ENCODE data around the gene MZT1. TPM values are rescaled to one million over a fixed set of nuclear protein-coding genes. Genes with fewer than 3 reads are reported as not detected.

MZT1 gene
- 40.6 TPM for polyA plus RNA-seq (2013, experiment 1 of 2)
- 52.6 TPM for polyA plus RNA-seq (2013, experiment 2 of 2)

- H3K36me3 ChIP-seq (ENCODE audit: control insufficient read depth, insufficient read depth, low read length), result peaks cover 48% of the 10 kb centered on the region
- no peaks in the 10 kb centered on the region for H3K9me3 ChIP-seq (ENCODE audit: control insufficient read depth, low read length)
- no peaks in the 10 kb centered on the region for H3K4me1 ChIP-seq (ENCODE audit: control insufficient read depth, insufficient read depth, low read length, poor library complexity, severe bottlenecking)
- H3K4me3 ChIP-seq (ENCODE audit: extremely low read depth, insufficient read depth, low read length, poor library complexity, severe bottlenecking), result peak within 1 kb of the TSS; percentile 87
- H3K27ac ChIP-seq (ENCODE audit: low read depth, low read length, severe bottlenecking), result peak within 1 kb of the TSS; percentile 78
- WGBS, 2 experiments (ENCODE audit: insufficient coverage in 2 of 2), result 0% methylated on average over 47 to 64 of the region's 71 CpGs
Observed at GRCh38 chr13:72727417-72728289, at the start of gene MZT1, which contains the start of gene BORA. TSS of gene MZT1 (minus strand) at chr13:72727629. CDS start at chr13:72727602, 27 bp downstream. TSS of gene BORA (plus strand) at chr13:72727923. CDS start at chr13:72728941, 1,018 bp downstream.

GRCh38 chr13:72774019-72774418 lies 46.6 kb upstream of the MZT1 start:
- no CpG with 5 or more reads among the region's 2 CpGs for WGBS, 2 experiments (ENCODE audit: insufficient coverage in 2 of 2)
- Histone ChIP-seq H3K4me3 (ENCODE audit: extremely low read depth, insufficient read depth, low read length, poor library complexity, severe bottlenecking) (no peak overlapping the region), H3K27ac (ENCODE audit: low read depth, low read length, severe bottlenecking) (no peak overlapping the region), H3K36me3 (ENCODE audit: control insufficient read depth, insufficient read depth, low read length) (peaks cover 72% of the 10 kb centered on the region), H3K4me1 (ENCODE audit: control insufficient read depth, insufficient read depth, low read length, poor library complexity, severe bottlenecking) (peaks cover 2% of the 10 kb centered on the region), H3K9me3 (ENCODE audit: control insufficient read depth, low read length) (no peaks in the 10 kb centered on the region)

- Histone ChIP-seq H3K9me3 (ENCODE audit: control insufficient read depth, low read length) (no peaks in the 10 kb centered on the region), H3K36me3 (ENCODE audit: control insufficient read depth, insufficient read depth, low read length) (peaks cover 79% of the 10 kb centered on the region), H3K4me3 (ENCODE audit: extremely low read depth, insufficient read depth, low read length, poor library complexity, severe bottlenecking) (no peak overlapping the region), H3K27ac (ENCODE audit: low read depth, low read length, severe bottlenecking) (no peak overlapping the region), H3K4me1 (ENCODE audit: control insufficient read depth, insufficient read depth, low read length, poor library complexity, severe bottlenecking) (no peaks in the 10 kb centered on the region)
- WGBS, 2 experiments (ENCODE audit: insufficient coverage in 2 of 2), result 60% methylated on average over 1 of the region's 2 CpGs; no CpG with 5 or more reads in 1 of the 2 experiments
Observed at GRCh38 chr13:72763411-72763810, 36.0 kb upstream of the MZT1 start.

- WGBS, 2 experiments (ENCODE audit: insufficient coverage in 2 of 2), result 80% methylated on average over 1 of the region's 3 CpGs; no CpG with 5 or more reads in 1 of the 2 experiments
- no peak overlapping the region for H3K27ac ChIP-seq (ENCODE audit: low read depth, low read length, severe bottlenecking)
Observed at GRCh38 chr13:72760189-72760588, 32.8 kb upstream of the MZT1 start.

GRCh38 chr13:72757792-72758535 lies 30.5 kb upstream of the MZT1 start:
- H3K36me3 ChIP-seq (ENCODE audit: control insufficient read depth, insufficient read depth, low read length), result peaks cover 90% of the 10 kb centered on the region
- H3K27ac ChIP-seq (ENCODE audit: low read depth, low read length, severe bottlenecking), result no peak overlapping the region
- H3K4me3 ChIP-seq (ENCODE audit: extremely low read depth, insufficient read depth, low read length, poor library complexity, severe bottlenecking), result no peak overlapping the region
- WGBS, 2 experiments (ENCODE audit: insufficient coverage in 2 of 2), result 100% methylated on average over 2 of the region's 4 CpGs
- H3K4me1 ChIP-seq (ENCODE audit: control insufficient read depth, insufficient read depth, low read length, poor library complexity, severe bottlenecking), result no peaks in the 10 kb centered on the region
- H3K9me3 ChIP-seq (ENCODE audit: control insufficient read depth, low read length), result no peaks in the 10 kb centered on the region

More at GRCh38 chr13:72760189-72760588, 32.8 kb upstream of the MZT1 start:
- no peaks in the 10 kb centered on the region for H3K4me1 ChIP-seq (ENCODE audit: control insufficient read depth, insufficient read depth, low read length, poor library complexity, severe bottlenecking)
- H3K36me3 ChIP-seq (ENCODE audit: control insufficient read depth, insufficient read depth, low read length), result peaks cover 81% of the 10 kb centered on the region
- H3K9me3 ChIP-seq (ENCODE audit: control insufficient read depth, low read length), result no peaks in the 10 kb centered on the region
- H3K4me3 ChIP-seq (ENCODE audit: extremely low read depth, insufficient read depth, low read length, poor library complexity, severe bottlenecking), result no peak overlapping the region

- Histone ChIP-seq H3K4me3 (ENCODE audit: extremely low read depth, insufficient read depth, low read length, poor library complexity, severe bottlenecking) (no peak overlapping the region), H3K4me1 (ENCODE audit: control insufficient read depth, insufficient read depth, low read length, poor library complexity, severe bottlenecking) (no peaks in the 10 kb centered on the region), H3K36me3 (ENCODE audit: control insufficient read depth, insufficient read depth, low read length) (peaks cover 91% of the 10 kb centered on the region), H3K9me3 (ENCODE audit: control insufficient read depth, low read length) (no peaks in the 10 kb centered on the region), H3K27ac (ENCODE audit: low read depth, low read length, severe bottlenecking) (no peak overlapping the region)
- 89 to 96% methylated on average over 3 to 4 of the region's 6 CpGs for WGBS, 2 experiments (ENCODE audit: insufficient coverage in 2 of 2)
Observed at GRCh38 chr13:72754111-72754510, 26.7 kb upstream of the MZT1 start.

- no peaks in the 10 kb centered on the region for H3K9me3 ChIP-seq (ENCODE audit: control insufficient read depth, low read length)
- no peaks in the 10 kb centered on the region for H3K4me1 ChIP-seq (ENCODE audit: control insufficient read depth, insufficient read depth, low read length, poor library complexity, severe bottlenecking)
- no peak overlapping the region for H3K27ac ChIP-seq (ENCODE audit: low read depth, low read length, severe bottlenecking)
- H3K36me3 ChIP-seq (ENCODE audit: control insufficient read depth, insufficient read depth, low read length), result peaks cover 86% of the 10 kb centered on the region
- no peak overlapping the region for H3K4me3 ChIP-seq (ENCODE audit: extremely low read depth, insufficient read depth, low read length, poor library complexity, severe bottlenecking)
Observed at GRCh38 chr13:72751220-72751619, 23.8 kb upstream of the MZT1 start.

GRCh38 chr13:72745260-72745659 lies 17.8 kb upstream of the MZT1 start:
- H3K4me1 ChIP-seq (ENCODE audit: control insufficient read depth, insufficient read depth, low read length, poor library complexity, severe bottlenecking), result no peaks in the 10 kb centered on the region
- H3K9me3 ChIP-seq (ENCODE audit: control insufficient read depth, low read length), result no peaks in the 10 kb centered on the region
- 100% methylated on average over 1 of the region's 1 CpG; no CpG with 5 or more reads in 1 of the 2 experiments for WGBS, 2 experiments (ENCODE audit: insufficient coverage in 2 of 2)
- peaks cover 59% of the 10 kb centered on the region for H3K36me3 ChIP-seq (ENCODE audit: control insufficient read depth, insufficient read depth, low read length)
- H3K4me3 ChIP-seq (ENCODE audit: extremely low read depth, insufficient read depth, low read length, poor library complexity, severe bottlenecking), result no peak overlapping the region
- H3K27ac ChIP-seq (ENCODE audit: low read depth, low read length, severe bottlenecking), result no peak overlapping the region

- Histone ChIP-seq H3K4me1 (ENCODE audit: control insufficient read depth, insufficient read depth, low read length, poor library complexity, severe bottlenecking) (no peaks in the 10 kb centered on the region), H3K4me3 (ENCODE audit: extremely low read depth, insufficient read depth, low read length, poor library complexity, severe bottlenecking) (no peak overlapping the region), H3K9me3 (ENCODE audit: control insufficient read depth, low read length) (no peaks in the 10 kb centered on the region), H3K27ac (ENCODE audit: low read depth, low read length, severe bottlenecking) (no peak overlapping the region), H3K36me3 (ENCODE audit: control insufficient read depth, insufficient read depth, low read length) (peaks cover 47% of the 10 kb centered on the region)
- 82 to 95% methylated on average over 1 of the region's 1 CpG for WGBS, 2 experiments (ENCODE audit: insufficient coverage in 2 of 2)
Observed at GRCh38 chr13:72740015-72740414, 12.6 kb upstream of the MZT1 start.

- H3K4me3 ChIP-seq (ENCODE audit: extremely low read depth, insufficient read depth, low read length, poor library complexity, severe bottlenecking), result no peak overlapping the region
- no CpG with 5 or more reads among the region's 3 CpGs for WGBS, 2 experiments (ENCODE audit: insufficient coverage in 2 of 2)
- H3K4me1 ChIP-seq (ENCODE audit: control insufficient read depth, insufficient read depth, low read length, poor library complexity, severe bottlenecking), result no peaks in the 10 kb centered on the region
- H3K9me3 ChIP-seq (ENCODE audit: control insufficient read depth, low read length), result no peaks in the 10 kb centered on the region
- H3K36me3 ChIP-seq (ENCODE audit: control insufficient read depth, insufficient read depth, low read length), result peaks cover 41% of the 10 kb centered on the region
- no peak overlapping the region for H3K27ac ChIP-seq (ENCODE audit: low read depth, low read length, severe bottlenecking)
Observed at GRCh38 chr13:72737033-72737432, 9.6 kb upstream of the MZT1 start.
